Epidermal melanocyte (primary cell): ENCODE measurements around the gene PTCSC3.

Experiments
- DNase-seq: peaks from one replicate; pipeline ENCODE4 v3.0.0; 2011; ENCODE audit warnings: low spot score; ENCODE audit not compliant: insufficient read length

The PTCSC3 gene

DNA sequence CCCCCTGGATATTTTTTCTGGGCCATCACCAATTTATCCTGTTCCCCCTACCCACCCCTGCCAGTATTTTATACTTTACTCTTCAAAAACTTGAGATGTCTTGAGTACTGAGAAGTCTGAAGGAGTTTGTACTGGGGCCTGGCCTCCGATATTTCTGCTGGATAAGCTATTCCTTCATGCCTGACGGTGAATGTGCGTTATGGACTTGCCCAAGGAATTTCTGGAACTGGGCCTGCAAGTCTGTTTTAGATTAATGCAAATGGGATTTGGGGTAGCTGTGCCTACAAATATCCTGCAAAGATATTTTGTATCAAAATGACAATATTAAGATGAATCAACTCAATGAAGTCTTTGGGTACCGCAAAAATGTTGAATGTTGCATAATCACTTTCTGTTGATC, at the start of gene PTCSC3:
TSS of gene PTCSC3 (minus strand) at position 199 of the 400 bp plus-strand sequence.
- no peak for DNase-seq

DNA sequence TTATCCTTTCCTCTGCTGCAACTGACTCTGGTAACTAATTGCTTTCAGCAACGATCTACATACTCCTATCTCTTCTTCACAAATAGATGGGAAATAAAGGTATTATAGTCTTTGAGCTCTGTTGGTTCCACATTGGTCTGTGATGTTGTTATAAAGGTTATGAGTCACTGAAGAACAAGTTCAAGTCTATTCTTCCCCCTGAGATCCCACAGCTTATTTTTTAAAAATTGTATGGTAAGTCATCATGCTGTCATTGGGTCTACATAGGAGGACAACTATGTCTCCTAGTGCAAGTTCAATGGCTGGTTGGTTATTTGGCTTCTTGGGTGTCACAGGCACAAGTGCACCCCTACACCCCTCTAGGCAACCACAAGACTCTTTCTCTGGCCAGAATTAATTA, 49.6 kb upstream of the PTCSC3 start:
- DNase-seq: no peak

DNA sequence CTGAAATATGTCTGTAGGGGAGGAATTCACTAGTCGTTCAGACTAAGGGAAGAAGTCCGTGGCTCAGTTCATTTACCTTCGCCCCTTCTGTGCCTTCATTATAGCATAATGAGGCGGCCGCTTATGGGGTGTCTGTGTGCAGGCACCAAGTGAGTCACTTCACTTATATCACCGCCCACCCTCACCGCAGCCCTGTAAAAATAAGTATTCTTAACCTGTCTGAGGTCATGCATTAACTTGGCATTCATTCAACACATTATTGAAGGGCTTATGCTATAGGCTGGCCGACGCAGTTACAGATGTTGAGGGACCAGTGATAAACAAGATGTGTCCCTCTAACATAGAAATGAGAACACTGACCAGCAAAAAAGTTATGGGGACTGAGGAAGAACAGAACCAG, 47.7 kb upstream of the PTCSC3 start:
- DNase-seq: no peak

DNA sequence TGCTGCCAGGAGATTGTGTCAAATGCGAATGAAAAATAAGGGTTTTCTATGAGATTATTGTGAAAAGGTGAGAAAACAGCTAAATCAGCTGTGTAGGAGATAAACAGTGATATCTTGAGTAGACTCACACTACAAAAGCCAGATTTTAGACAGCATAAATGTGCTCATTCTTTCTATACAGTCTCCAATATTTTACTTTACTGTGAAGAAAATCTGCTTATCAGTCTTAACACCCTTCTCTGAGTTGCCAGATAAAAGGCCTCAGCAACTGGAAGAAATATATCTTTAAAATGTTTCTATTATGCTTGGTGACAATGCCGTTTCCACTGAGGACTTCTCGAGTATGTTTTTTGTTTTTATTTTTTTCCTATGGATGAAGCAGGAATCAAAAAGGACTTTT, 47.0 kb upstream of the PTCSC3 start:
- DNase-seq: no peak

DNA sequence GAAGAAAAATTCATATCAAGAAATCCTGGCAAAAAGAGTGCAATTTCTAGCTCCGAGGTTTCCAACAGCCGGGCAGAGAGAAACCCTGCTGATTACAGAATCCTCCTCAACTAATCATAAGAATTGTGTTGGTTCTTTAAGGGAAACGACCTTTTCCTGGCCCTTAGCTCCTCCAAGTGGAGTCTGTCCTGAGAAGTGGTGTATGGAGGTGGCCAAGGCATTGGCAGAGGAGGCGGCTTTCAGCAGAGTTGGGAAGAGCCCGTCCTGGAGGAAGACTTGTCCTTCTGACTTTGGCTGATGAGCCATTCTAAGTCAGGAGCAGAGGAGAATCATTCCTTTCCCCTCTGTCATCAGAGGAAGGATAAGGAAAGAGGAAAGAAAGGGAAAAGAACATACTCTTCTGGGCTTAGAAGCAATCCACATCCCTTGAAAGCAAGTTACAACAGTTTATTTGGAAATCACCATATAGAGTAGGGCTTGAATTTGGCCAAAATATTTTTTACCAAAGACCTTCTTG, 46.5 kb upstream of the PTCSC3 start:
- DNase-seq: no peak

DNA sequence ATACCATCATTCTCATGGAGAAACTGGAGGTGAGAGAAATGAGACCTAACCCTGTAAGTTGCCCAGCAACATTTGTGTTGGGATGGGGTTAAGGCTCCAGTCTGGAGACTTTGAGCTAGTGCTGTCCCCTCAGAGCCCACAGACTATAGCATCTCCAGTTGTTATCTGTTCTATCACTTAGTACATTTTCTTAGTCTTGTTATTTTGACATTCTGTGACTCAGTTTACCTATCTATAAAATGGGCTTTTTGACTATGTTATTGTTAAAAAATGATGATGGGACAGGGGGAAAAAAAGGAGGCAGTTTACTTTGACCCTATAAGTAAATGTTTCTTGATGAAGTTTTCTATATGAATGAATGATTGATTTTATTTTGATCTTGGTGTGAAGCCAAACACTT, 45.8 kb upstream of the PTCSC3 start:
- no peak for DNase-seq

DNA sequence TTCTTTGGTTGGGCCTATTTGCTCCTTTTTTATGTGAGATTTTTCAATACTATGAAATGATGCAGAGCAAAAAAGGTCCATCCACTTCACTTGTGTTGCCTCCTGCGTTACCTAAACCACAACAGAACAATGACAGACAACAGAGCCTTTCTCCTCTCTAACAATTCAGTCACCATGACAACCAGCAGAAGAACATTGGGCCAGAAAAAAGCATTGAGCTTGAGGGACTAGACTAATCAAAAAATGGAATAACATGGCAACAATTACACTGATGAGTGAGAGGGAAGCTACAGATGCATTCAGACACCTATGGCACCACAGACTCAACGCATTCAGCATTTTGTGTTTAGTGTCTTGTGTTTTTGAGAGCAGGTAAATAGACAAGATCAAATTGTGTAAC, 44.6 kb upstream of the PTCSC3 start:
- no peak for DNase-seq

DNA sequence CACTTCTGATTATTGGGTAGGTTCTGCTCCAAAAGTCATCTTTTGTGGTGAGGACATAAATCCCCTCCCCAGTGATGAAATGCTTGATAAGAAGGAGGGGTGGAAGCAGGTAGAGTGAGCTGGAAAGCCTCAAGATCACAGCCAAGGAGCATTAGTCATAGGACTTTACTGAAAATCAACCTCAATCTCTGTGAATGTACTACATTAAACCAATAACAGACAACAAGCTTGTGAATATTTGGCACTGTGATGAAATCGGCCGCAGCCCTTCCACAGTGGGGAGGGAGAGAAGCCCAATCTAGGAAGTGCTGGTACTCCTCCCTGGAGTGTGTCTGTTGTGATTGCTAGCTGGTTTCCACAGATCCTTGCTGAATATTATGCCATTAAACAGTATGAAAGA, 41.2 kb upstream of the PTCSC3 start:
- no peak for DNase-seq

DNA sequence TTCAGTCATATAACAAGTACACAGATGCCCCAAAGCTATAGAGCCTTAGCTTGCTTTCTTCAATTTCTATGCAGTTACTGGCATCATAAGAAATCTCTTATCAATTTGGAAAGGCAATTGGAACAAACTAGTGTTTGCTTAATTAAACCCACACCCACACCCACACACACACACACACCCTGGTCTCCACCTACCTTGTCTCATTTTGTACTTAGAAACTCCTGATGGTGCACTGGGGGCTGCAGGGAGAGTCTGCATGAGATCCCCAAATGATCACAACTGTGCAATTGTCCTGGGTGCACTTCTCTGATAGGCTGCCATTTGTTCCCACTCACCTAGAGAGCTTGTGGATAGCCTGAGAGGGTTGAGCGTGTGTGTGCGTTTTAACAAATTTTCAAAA, 40.5 kb upstream of the PTCSC3 start:
- DNase-seq: no peak

DNA sequence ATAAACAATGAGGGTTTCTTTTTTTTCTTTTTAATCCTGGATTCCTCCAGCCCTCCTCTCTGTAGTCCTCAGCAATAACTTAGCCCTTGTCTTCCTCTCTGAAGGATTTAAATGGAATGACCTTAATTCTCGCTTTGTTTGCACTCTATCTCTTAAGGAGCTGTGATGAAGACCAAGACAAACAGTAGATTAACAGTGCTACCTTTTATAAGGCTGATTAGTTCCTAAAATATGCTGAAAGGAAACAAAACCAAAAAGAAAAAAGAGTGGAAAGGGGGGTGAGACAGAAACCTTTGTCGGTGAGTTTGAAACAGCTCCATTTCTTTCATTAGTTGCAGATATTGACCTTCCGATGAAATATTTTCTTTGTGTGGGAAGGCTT, 38.7 kb upstream of the PTCSC3 start:
- no peak for DNase-seq

DNA sequence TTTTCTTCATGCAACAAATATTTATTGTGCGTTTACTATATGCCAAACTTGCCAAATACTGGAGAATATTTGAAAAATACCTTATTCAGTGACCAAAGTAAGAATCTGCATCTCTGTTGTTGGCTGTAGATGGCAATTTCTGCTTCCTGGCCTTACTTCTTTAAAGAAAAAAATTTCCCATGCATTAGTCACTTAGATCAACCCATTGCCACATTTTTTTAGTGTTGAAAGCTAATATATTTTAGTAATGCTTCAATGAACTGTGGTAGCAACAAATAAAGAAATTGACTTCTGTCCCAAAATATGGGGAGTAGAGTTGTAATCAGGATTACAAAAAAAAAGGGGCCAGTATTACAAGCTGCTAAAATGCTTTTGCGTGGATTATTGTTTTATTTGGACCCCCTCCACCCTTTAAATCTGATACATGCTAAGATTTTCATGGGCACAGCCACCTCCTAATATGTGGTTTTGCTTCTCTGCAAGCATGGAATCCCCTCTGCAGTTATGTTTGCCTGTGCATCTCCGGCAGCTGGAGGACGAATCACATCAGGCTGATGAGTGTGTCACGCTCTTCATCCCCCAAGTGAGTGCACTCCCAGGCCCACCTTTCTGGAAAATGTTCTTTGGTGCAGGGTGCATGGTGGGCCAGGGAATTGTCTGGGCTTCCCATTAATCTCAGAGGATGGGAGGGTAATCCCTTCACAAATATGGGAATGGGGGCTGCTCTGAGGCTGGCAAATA, 38.1 kb upstream of the PTCSC3 start:
- DNase-seq: no peak

DNA sequence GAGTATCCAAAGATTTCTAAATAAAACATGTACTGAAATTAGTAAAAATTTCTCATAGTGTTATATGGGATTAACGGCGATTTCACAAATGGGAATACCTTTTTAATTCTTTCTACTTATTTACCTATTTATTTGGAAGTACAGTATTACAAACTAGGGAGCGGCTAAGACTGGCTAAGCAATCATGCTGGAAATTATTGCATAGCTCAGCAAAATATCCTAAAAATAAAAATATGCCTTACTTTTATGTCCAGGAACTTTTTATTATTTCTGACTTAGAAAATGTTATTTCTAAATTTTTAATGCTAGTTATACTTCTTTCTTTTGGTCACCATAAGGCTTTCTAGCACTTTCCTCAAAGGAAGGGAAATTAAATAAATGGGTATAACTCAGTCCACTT, 36.5 kb upstream of the PTCSC3 start:
- no peak for DNase-seq

DNA sequence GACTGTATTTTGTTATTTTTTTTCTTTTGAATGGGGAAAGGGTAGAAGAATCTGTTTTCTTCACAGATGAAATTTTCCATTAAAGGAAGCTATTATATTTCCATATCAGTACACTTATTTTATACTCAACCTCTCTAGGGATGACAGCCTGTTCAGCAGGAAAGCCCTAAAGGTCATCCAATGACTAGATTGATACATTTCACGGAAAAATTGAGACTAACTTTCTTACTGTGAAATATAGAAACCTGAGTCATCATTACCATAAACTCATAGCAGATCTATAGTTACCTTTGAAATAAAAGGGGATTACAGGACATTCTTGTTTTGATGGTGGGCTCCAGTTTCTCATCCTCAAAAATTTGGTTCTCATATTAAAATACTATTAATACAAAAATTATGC, 36.1 kb upstream of the PTCSC3 start:
- DNase-seq: no peak

DNA sequence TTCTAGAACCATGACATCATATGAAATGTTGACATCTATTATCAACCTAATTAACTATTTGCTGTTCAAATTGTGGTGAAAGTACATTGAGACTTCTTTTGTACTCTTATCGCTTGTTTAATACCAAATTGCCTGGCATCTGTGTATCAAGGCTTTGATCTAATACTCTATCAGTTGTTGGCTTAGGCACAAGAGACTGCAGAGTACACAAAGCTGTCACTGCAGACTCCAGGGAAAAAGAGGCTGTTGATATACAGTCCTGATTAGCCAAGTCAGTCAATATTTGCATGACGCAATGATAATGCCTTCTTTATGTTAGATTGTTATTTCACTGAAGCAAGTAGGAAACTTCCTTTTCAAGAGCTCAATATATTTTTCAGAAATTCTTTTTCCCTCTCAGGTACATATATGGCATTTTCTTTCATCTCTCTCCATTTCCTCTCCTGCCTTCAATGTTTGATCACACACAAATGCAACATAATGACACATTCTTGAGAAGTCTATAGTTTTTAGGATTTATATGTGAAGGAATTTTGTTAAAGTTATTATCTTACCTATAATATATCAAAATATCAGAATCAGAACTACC, 32.3 kb upstream of the PTCSC3 start:
- DNase-seq: no peak

DNA sequence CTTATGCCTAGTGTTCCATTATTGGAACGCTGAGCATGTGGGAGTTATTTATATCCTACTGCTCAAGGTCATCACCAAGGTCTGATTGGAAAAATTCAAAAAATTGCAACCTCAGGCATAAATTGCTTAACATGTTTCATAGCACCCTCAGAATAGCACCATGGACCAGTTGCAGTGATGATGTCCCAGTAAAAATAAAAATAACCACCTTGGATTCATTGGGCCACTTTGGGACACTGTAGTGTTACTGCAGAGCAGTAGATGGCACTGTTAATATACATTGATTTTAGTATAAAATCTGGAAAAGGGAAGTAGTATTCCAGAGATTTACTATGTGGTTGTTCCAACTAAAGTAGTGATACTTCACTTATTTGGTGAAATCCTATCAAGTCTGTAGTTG, 31.0 kb upstream of the PTCSC3 start:
- no peak for DNase-seq

DNA sequence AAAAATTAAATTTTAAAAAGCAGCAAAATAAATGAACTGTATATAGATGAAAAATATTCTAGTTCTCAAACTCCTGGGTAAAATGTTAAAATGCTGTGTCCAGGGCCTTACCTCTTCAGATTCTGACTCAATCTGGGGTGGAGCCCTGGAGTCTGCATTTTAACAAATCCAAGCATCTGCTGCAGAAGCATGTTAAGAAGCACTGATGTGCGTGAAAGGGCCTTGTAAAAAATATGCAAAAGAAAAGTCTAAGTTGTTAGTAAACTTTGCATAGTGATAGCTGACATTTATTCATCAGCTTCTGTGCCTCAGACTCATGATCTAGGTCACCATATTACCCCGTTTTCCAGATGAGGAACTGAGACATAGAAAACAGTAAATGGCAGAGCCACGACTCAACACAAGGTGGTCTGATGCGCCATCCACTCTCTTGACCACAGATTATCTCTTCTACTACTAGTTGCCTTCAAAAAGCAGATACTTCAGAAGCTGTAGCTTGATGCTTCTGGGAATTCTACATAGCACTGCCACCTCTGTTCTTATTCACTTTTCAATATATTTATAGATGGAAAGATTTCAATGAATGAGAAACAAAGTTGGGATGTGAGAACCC, 28.0 kb upstream of the PTCSC3 start:
- no peak for DNase-seq

DNA sequence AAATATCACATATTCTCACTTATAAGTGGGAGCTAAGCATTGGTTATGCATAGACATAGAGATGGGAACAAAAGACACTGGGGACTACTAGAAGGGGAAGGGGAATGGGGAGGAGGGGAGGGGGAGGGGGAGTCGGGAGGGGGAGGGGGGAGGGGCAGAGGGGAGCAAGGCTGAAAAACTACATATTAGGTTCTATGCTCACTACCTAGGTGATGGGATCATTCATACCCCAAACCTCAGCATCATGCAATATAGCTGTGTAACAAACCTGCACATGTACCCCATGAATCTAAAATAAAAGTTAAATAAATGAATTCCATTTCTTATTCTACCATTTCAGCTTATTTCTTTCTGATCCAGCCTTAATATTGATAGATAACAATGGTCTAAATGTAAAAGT, 21.9 kb upstream of the PTCSC3 start:
- no peak for DNase-seq

DNA sequence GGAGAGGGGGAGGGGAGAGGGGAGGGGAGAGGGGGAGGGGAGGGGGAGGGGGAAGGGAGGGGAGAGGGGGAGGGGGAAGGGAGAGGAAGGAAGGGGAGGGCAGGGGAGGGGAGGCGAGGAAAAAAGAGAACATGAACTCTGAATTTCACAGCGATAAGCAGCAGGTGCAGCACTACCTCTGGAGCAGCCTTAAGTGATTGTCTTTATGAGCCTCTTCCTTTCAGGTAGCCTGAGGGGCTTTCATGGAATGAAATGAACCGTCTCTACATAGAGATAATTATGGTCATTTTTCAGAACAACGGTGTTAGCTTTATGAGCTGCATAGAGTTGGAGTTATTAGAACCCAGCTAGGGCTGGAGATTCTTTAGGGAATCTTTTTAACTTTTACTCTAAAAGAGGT, 18.1 kb upstream of the PTCSC3 start:
- DNase-seq: no peak

DNA sequence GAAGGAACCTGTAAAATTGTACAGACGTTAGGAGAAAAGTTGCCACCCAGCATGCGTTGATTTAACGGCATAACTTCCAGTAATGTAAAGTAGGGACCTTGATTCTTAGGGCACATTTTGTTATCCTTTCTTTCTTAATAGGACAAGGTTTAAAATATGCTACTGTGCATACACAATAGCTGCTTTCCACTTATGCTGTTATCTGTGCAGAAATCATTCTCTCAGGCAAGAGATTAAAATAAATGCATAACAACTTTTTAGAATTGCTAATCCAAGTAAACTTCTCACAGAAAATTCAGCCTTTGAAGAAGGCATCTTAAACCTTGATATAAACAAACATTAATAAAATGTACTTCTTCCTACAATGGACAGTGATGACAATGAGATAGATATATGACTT, 16.0 kb upstream of the PTCSC3 start:
- DNase-seq: no peak

DNA sequence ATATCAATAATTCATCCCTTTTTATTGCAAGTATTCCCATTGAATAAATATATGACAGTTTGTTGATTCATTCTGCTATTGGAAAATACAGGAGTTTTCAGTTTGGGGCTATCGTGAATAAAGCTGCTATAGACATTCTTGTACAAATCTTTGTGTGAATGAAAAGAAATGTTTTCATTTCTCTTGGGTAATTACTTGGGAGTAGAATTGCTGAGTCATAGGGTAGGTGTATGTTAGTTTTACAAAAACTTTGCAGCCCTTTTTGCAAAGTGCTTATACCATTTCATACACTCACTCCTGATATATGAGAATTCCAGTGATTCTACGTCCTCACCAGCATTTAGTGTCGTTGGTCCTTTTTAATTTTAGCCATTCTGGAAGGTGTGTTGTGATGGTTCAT, 6.9 kb upstream of the PTCSC3 start:
- no peak for DNase-seq

DNA sequence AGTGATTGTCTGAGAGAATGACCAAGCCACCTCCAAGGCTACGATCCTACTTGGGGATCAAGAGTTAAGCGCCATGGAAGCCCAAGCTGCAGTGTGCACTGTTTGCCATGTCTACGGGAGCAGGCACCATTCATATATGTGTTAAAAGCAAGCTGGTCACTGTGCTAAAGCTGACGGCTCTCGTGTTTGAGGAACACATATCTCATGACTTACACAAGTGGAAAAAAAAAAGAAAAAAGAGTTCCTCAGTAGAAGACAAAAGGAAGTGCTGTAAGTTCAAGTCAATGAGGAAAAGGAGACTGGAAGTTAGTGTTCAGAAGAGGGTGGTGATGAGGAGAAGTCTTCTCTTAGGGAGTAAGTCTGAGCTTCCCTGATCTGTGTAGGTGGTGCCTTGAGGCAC, 4.9 kb upstream of the PTCSC3 start:
- no peak for DNase-seq

DNA sequence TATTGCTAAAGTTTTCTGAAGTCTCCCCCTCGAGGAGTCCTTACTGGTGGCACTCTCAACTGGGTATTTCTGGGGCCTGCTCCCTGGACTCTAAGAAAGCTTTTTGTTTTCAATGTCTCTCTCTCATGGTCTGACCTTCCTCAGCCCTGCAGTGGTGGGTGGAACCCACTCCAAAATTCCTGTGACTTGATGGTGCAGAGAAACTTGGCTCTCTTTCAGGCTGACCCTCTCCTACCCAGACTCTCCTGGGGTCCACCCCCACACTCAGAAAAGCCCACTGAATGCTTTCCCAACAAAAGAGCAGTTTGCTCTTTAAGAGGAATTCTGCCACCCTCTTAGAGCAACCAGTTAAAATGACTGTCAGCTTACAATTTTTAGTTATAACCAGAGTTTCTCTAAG, 967 bp upstream of the PTCSC3 start:
- no peak for DNase-seq
